Astrocyte (in vitro differentiated cells and primary cell): ENCODE measurements around the gene SETD2.

Experiments used
- CTCF ChIP-seq: IDR thresholded peaks from 2 replicates; pipeline ENCODE4 v1.5.1; 2011; ENCODE audit warnings: low read depth, mild to moderate bottlenecking, inconsistent platforms, low read length, moderate library complexity; ENCODE audit not compliant: insufficient read depth
- EZH2 ChIP-seq: IDR thresholded peaks from 2 replicates; pipeline ENCODE4 v1.6.1; 2012; ENCODE audit warnings: mild to moderate bottlenecking, low read length, inconsistent platforms; ENCODE audit not compliant: insufficient read depth

GRCh38 chr3:47012342-47013230 lies 151.3 kb downstream of the SETD2 start:
- TF ChIP-seq CTCF, result no peak
- TF ChIP-seq EZH2, result no peak
